ENCODE measurements around the gene WEE1.

Gene WEE1

GRCh38 chr11:9569588-9570164 is 3.8 kb upstream of the WEE1 start:
- TF ChIP-seq BACH2 (CRISPR knock-in tag; IDR thresholded peaks at IDR 0.05; ENCODE audit: borderline replicate concordance): no peak
- TF ChIP-seq ISL1 (CRISPR knock-in tag; IDR thresholded peaks at IDR 0.05): no peak
- TF ChIP-seq PATZ1 (CRISPR knock-in tag; IDR thresholded peaks at IDR 0.05; ENCODE audit: borderline replicate concordance): no peak
- TF ChIP-seq ZNF8 (CRISPR knock-in tag; IDR thresholded peaks at IDR 0.05): no peak
- no peak for TF ChIP-seq ZNF70 (CRISPR knock-in tag; IDR thresholded peaks at IDR 0.05)
- TF ChIP-seq CSDC2 (CRISPR knock-in tag; IDR thresholded peaks at IDR 0.05): no peak
- TF ChIP-seq CSRNP3 (CRISPR knock-in tag; IDR thresholded peaks at IDR 0.05): no peak
- ATAC-seq: no peak

GRCh38 chr11:9570313-9571025 is 3.0 kb upstream of the WEE1 start:
- no peak for TF ChIP-seq ZFP30 (CRISPR knock-in tag; IDR thresholded peaks at IDR 0.05)
- no peak for TF ChIP-seq CSDC2 (CRISPR knock-in tag; IDR thresholded peaks at IDR 0.05)
- no peak for TF ChIP-seq BACH2 (CRISPR knock-in tag; IDR thresholded peaks at IDR 0.05; ENCODE audit: borderline replicate concordance)
- TF ChIP-seq GLIS3 (CRISPR knock-in tag; IDR thresholded peaks at IDR 0.05): no peak
- TF ChIP-seq RARB (CRISPR knock-in tag; IDR thresholded peaks at IDR 0.05): no peak
- no peak for TF ChIP-seq ZFP3 (CRISPR knock-in tag; IDR thresholded peaks at IDR 0.05)
- TF ChIP-seq TSHZ2 (CRISPR knock-in tag; IDR thresholded peaks at IDR 0.05): no peak
- no peak for TF ChIP-seq ZNF70 (CRISPR knock-in tag; IDR thresholded peaks at IDR 0.05)
- ATAC-seq: no peak

GRCh38 chr11:9571071-9571762 is 2.3 kb upstream of the WEE1 start:
- TF ChIP-seq ZNF8 (CRISPR knock-in tag; IDR thresholded peaks at IDR 0.05): no peak
- TF ChIP-seq CREB5 (CRISPR knock-in tag; IDR thresholded peaks at IDR 0.05; ENCODE audit: low read depth): no peak
- TF ChIP-seq SNAI2 (CRISPR knock-in tag; IDR thresholded peaks at IDR 0.05): no peak
- TF ChIP-seq ISL1 (CRISPR knock-in tag; IDR thresholded peaks at IDR 0.05): no peak
- TF ChIP-seq TOX (CRISPR knock-in tag; IDR thresholded peaks at IDR 0.05; ENCODE audit: borderline replicate concordance): no peak
- no peak for TF ChIP-seq ZNF70 (CRISPR knock-in tag; IDR thresholded peaks at IDR 0.05)
- TF ChIP-seq OSR1 (CRISPR knock-in tag; IDR thresholded peaks at IDR 0.05): no peak
- TF ChIP-seq PATZ1 (CRISPR knock-in tag; IDR thresholded peaks at IDR 0.05; ENCODE audit: borderline replicate concordance): no peak
- TF ChIP-seq RARB (CRISPR knock-in tag; IDR thresholded peaks at IDR 0.05): no peak
- ATAC-seq: no peak

- TF ChIP-seq CSDC2 (CRISPR knock-in tag; IDR thresholded peaks at IDR 0.05) (no peak), ARNTL (CRISPR knock-in tag; IDR thresholded peaks at IDR 0.05; ENCODE audit: borderline replicate concordance, low read depth) (no peak), RARB (CRISPR knock-in tag; IDR thresholded peaks at IDR 0.05) (no peak), ZFP3 (CRISPR knock-in tag; IDR thresholded peaks at IDR 0.05) (no peak), OSR1 (CRISPR knock-in tag; IDR thresholded peaks at IDR 0.05) (no peak), CREB5 (CRISPR knock-in tag; IDR thresholded peaks at IDR 0.05; ENCODE audit: low read depth) (no peak), ESRRG (CRISPR knock-in tag; IDR thresholded peaks at IDR 0.05) (no peak), TCF4 (CRISPR knock-in tag; IDR thresholded peaks at IDR 0.05; ENCODE audit: borderline replicate concordance) (no peak), ZFP30 (CRISPR knock-in tag; IDR thresholded peaks at IDR 0.05) (no peak), ZNF565 (CRISPR knock-in tag; conservative IDR thresholded peaks at IDR 0.05; ENCODE audit: low read depth) (no peak), GLIS3 (CRISPR knock-in tag; IDR thresholded peaks at IDR 0.05) (no peak), CSRNP3 (CRISPR knock-in tag; IDR thresholded peaks at IDR 0.05) (no peak), ZC3H10 (CRISPR knock-in tag; IDR thresholded peaks at IDR 0.05) (no peak)
- no peak for ATAC-seq
Observed at GRCh38 chr11:9571763-9572115, 1.7 kb upstream of the WEE1 start.
